Right lobe of liver (tissue), 6 donors: ENCODE results near the gene PRKN. TPM values are rescaled to one million over a fixed set of nuclear protein-coding genes. Genes with fewer than 3 reads are reported as not detected.

Source experiments
- ATAC-seq, 4 donors: fragments of 200-7000 bp; cut with Tn5 transposase; one replicate each; pipeline ENCODE4 v1.9.1; 2020; ENCODE audit warnings: mild to moderate bottlenecking in 4 of 4, moderate library complexity in 4 of 4
- DNase-seq, 3 donors: peaks; one replicate each; pipeline ENCODE4 v3.0.0-alpha.2; 2020
- H3K27ac ChIP-seq, 3 donors: fragments of 200-600 bp; one replicate each; pipeline ENCODE4 v1.8.0; 2022
- H3K27me3 ChIP-seq, 2 donors: fragments of 200-600 bp; one replicate each; pipeline ENCODE4 v1.8.0; 2022
- H3K36me3 ChIP-seq, 4 donors: fragments of 200-600 bp; sonication (generic) in 1 of 4; one replicate each; pipeline versions ENCODE4 v1.5.1 to v1.8.0; 2017 to 2022; ENCODE audit warnings: control low read depth in 1 of 4
- H3K4me1 ChIP-seq, 4 donors: fragments of 200-600 bp; sonication (generic) in 1 of 4; one replicate each; pipeline versions ENCODE4 v1.5.1 to v1.8.0; 2017 to 2022; ENCODE audit warnings: control low read depth in 1 of 4
- H3K4me3 ChIP-seq, 3 donors: fragments of 200-600 bp; one replicate each; pipeline ENCODE4 v1.8.0; 2022
- H3K9me3 ChIP-seq, 4 donors: fragments of 200-600 bp; sonication (generic) in 1 of 4; one replicate each; pipeline versions ENCODE4 v1.5.1 to v1.8.0; 2017 to 2022; ENCODE audit warnings: control low read depth in 1 of 4
- CTCF ChIP-seq, 4 donors: fragments of 200-600 bp in 3 of 4; fragments of 450-650 bp in 1 of 4; IDR thresholded peaks; one replicate each; pipeline versions ENCODE4 v1.5.1 to v1.8.0; 2016 to 2022; ENCODE audit warnings: antibody characterized with exemption in 4 of 4, mild to moderate bottlenecking in 2 of 4
- POLR2A ChIP-seq: fragments of 450-650 bp; IDR thresholded peaks from one replicate; pipeline ENCODE4 v1.6.1; 2017; ENCODE audit warnings: antibody characterized with exemption, mild to moderate bottlenecking
- WGBS: methylation state at CpG from one replicate; pipeline ENCODE4 v1.1.6; 2018; ENCODE audit warnings: low coverage, low lambda C conversion rate; ENCODE audit not compliant: insufficient coverage; ENCODE audit errors: missing lambda C conversion rate; 5-methylcytosine and 5-hydroxymethylcytosine counted together
- intact Hi-C, 2 donors: fragments of 100-400 bp; cut with DNase I; formaldehyde crosslinking; loops; one replicate each; pipeline versions ENCODE4 v1.11.2 to v1.14.1; 2022
- total RNA-seq, 6 experiments: library from RNA; depleted of rRNA in 2 of 6; stranded (reverse); fragments of >200 nt in 2 of 6; fragmentation: NEBNext Ultra II Directional in 3 of 6; extraction: Animal tissue kit (Norgen Biotek cat#: 25700) in 3 of 6; gene quantifications; one replicate each; pipeline versions ENCODE4 v1.1.0 to v1.2.4, GENCODE V29; 2016 to 2023
- donor health status: DM: no; HTN: yes; CAD: no.
- donor health status: DM: no; HTN: no; CAD: no.
- donor health status: DM: no; HTN: no; CAD: no.
- donor health status: DM: no; HTN: yes; CAD: no.
- donor health status: DM: no; HTN: yes; CAD: no.

The PRKN gene
- total RNA-seq, 6 experiments from 2014 or later: 1.1 to 3.7 (median 2.2) TPM

DNA sequence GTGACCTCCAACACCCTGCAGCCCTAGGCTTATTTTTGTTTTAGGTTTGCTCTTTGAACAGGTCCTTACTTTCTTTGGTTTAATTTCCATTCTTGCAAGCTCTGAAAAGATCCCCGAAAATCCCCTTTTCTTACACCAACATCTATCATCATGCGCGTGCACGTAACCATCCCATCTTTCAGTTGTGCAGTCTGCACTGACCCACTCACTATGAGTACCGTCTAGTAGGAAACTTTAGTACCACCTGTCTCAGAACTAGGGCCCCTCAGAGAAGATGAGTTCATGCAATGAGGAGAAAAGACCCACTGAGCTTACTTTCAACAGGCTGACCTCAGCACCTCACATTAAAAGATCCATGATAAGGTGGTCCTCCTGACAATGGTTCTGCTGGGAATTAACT lies 1333.1 kb downstream of the PRKN start:
- TF ChIP-seq CTCF (IDR thresholded peaks at IDR 0.05): no peak
- no peak for TF ChIP-seq POLR2A
- Histone ChIP-seq H3K9me3 (no peaks in the 10 kb centered on the region), H3K27ac (no peak overlapping the region), H3K27me3 (no peaks in the 10 kb centered on the region), H3K36me3 (no peaks in the 10 kb centered on the region), H3K4me1 (no peaks in the 10 kb centered on the region), H3K4me3 (no peak overlapping the region)
- no peak for DNase-seq
- WGBS: 74% methylated on average over 5 of the region's 5 CpGs
- no peak for ATAC-seq
- intact Hi-C loops: no loop called here

DNA sequence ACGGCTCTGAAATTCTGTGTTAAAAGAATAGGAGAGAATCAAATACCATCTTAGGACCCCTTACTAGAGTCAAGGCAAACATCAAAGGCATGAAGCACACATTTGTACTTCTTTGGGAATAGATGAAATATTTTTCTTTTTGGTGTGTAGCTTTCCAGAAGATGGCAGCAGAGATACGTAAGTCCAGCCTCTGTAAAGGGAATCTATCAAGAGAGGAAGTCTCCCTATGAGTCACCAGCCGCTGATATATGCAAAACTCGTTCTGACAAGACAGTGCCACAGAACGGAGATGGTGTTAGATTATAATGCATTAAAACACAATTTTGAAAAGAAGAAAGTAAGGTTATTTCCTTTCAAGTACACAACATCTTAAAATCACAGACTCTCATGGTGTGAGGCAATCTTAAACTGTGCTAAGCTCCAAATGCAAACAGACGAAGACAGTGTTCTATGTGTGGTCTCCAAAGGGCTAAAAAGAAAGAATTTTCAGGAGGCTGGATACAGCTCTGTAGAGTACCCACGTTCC lies 1333.7 kb downstream of the PRKN start:
- peak; percentile 57 to 68 (median 63) for TF ChIP-seq CTCF (IDR thresholded peaks at IDR 0.05)
- no peak for TF ChIP-seq POLR2A
- peak; percentile 95 to 100 (median 96) for ATAC-seq
- H3K4me1 ChIP-seq: no peaks in the 10 kb centered on the region
- no peak for DNase-seq
- no peaks in the 10 kb centered on the region for H3K36me3 ChIP-seq
- H3K9me3 ChIP-seq: no peaks in the 10 kb centered on the region
- H3K27ac ChIP-seq: no peak overlapping the region
- H3K4me3 ChIP-seq: no peak overlapping the region
- intact Hi-C loops: no loop called here
- H3K27me3 ChIP-seq: no peaks in the 10 kb centered on the region
- WGBS: 5% methylated on average over 7 of the region's 7 CpGs

GRCh38 chr6:161393292-161393691 lies 1334.3 kb downstream of the PRKN start:
- H3K9me3 ChIP-seq: no peaks in the 10 kb centered on the region
- 30% methylated on average over 2 of the region's 3 CpGs for WGBS
- H3K27ac ChIP-seq: no peak overlapping the region
- no peaks in the 10 kb centered on the region for H3K36me3 ChIP-seq
- H3K27me3 ChIP-seq: no peaks in the 10 kb centered on the region
- DNase-seq: no peak
- no peak for ATAC-seq
- H3K4me1 ChIP-seq: no peaks in the 10 kb centered on the region
- intact Hi-C loops: no loop called here
- TF ChIP-seq POLR2A: no peak
- TF ChIP-seq CTCF (IDR thresholded peaks at IDR 0.05): no peak
- no peak overlapping the region for H3K4me3 ChIP-seq

GRCh38 chr6:161389756-161390155 lies 1337.8 kb downstream of the PRKN start:
- H3K27ac ChIP-seq: no peak overlapping the region
- TF ChIP-seq CTCF (IDR thresholded peaks at IDR 0.05) (no peak), POLR2A (no peak)
- H3K4me1 ChIP-seq: no peaks in the 10 kb centered on the region
- intact Hi-C loops: no loop called here
- no peak for ATAC-seq
- no peak overlapping the region for H3K4me3 ChIP-seq
- H3K27me3 ChIP-seq: no peaks in the 10 kb centered on the region
- H3K36me3 ChIP-seq: no peaks in the 10 kb centered on the region
- 54% methylated on average over 3 of the region's 3 CpGs for WGBS
- DNase-seq: no peak
- no peaks in the 10 kb centered on the region for H3K9me3 ChIP-seq

GRCh38 chr6:161383951-161384350 lies 1343.6 kb downstream of the PRKN start:
- intact Hi-C loops: no loop called here

More at GRCh38 chr6:161383951-161384350, 1343.6 kb downstream of the PRKN start:
- Histone ChIP-seq H3K4me3 (no peak overlapping the region), H3K4me1 (no peaks in the 10 kb centered on the region), H3K27me3 (no peaks in the 10 kb centered on the region), H3K9me3 (no peaks in the 10 kb centered on the region), H3K36me3 (no peaks in the 10 kb centered on the region), H3K27ac (no peak overlapping the region)
- TF ChIP-seq CTCF (IDR thresholded peaks at IDR 0.05) (no peak), POLR2A (no peak)
- no peak for ATAC-seq
- DNase-seq: no peak
- WGBS: 91% methylated on average over 6 of the region's 6 CpGs
